ENCODE data around the gene SSTR5. TPM values are rescaled to one million over a fixed set of nuclear protein-coding genes. Genes with fewer than 3 reads are reported as not detected.

SSTR5 gene
- total and polyA plus RNA-seq, 8 donors, result 0.11 TPM; not detected in 7

- peak; percentile 78 for ATAC-seq
- intact Hi-C loops (cut with DNase I), result loop anchor here in 1 of 2 donors (2.0 kb wide), 1 partner anchor 89 kb away; no protein-coding TSS in a partner anchor
- Histone ChIP-seq H3K27me3 (peaks cover 8 to 97% of the 10 kb centered on the region in 2 donors), H3K27ac (no peak overlapping the region), H3K9me3 (no peaks in the 10 kb centered on the region), H3K36me3 (no peaks in the 10 kb centered on the region), H3K4me3 (no peak overlapping the region), H3K4me1 (peaks cover 0 to 3% of the 10 kb centered on the region in 2 donors)
- peak; percentile 55 to 71 for TF ChIP-seq CTCF (IDR thresholded peaks at IDR 0.05)
- peak in 2 of 4 donors; percentile 46 to 75 for DNase-seq
Observed at GRCh38 chr16:1105888-1106620, 33.5 kb downstream of the SSTR5 start.

- H3K27me3 ChIP-seq, result peaks cover 8 to 97% of the 10 kb centered on the region in 2 donors
- H3K4me3 ChIP-seq, result no peak overlapping the region
- H3K9me3 ChIP-seq, result no peaks in the 10 kb centered on the region
- intact Hi-C loops (cut with DNase I), result loop anchor here in 1 of 2 donors (2.0 kb wide), 1 partner anchor 88 kb away; no protein-coding TSS in a partner anchor
- peaks cover 0 to 3% of the 10 kb centered on the region in 2 donors for H3K4me1 ChIP-seq
- no peak overlapping the region for H3K27ac ChIP-seq
- TF ChIP-seq CTCF (IDR thresholded peaks at IDR 0.05), result peak in 1 of 2 donors; percentile 9
- DNase-seq (no peak), ATAC-seq (no peak)
- no peaks in the 10 kb centered on the region for H3K36me3 ChIP-seq
Observed at GRCh38 chr16:1106659-1107058, 34.1 kb downstream of the SSTR5 start.

- no peak for TF ChIP-seq CTCF (IDR thresholded peaks at IDR 0.05)
- no peak for DNase-seq
- Histone ChIP-seq H3K9me3 (no peaks in the 10 kb centered on the region), H3K4me3 (no peak overlapping the region), H3K36me3 (no peaks in the 10 kb centered on the region), H3K4me1 (peaks cover 0 to 3% of the 10 kb centered on the region in 2 donors), H3K27ac (no peak overlapping the region), H3K27me3 (peaks cover 8 to 97% of the 10 kb centered on the region in 2 donors)
- no peak for ATAC-seq
- intact Hi-C loops (cut with DNase I), result loop anchor here in 1 of 2 donors (2.0 kb wide), 1 partner anchor 88 kb away; no protein-coding TSS in a partner anchor
Observed at GRCh38 chr16:1107141-1107540, 34.6 kb downstream of the SSTR5 start.

- DNase-seq, result no peak
- H3K36me3 ChIP-seq, result no peaks in the 10 kb centered on the region
- H3K27ac ChIP-seq, result no peak overlapping the region
- TF ChIP-seq CTCF (IDR thresholded peaks at IDR 0.05), result no peak
- no peak for ATAC-seq
- peaks cover 8 to 99% of the 10 kb centered on the region in 2 donors for H3K27me3 ChIP-seq
- intact Hi-C loops (cut with DNase I), result loop anchor here in 1 of 2 donors (2.0 kb wide), 1 partner anchor 87 kb away; no protein-coding TSS in a partner anchor
- H3K4me3 ChIP-seq, result no peak overlapping the region
- H3K4me1 ChIP-seq, result peaks cover 0 to 3% of the 10 kb centered on the region in 2 donors
- H3K9me3 ChIP-seq, result no peaks in the 10 kb centered on the region
Observed at GRCh38 chr16:1107731-1108130, 35.2 kb downstream of the SSTR5 start.
